HEK293T (cell line): ENCODE data around the gene TBC1D24.
A peak's percentile ranks its signal among the peaks of the same experiment; 100 is the strongest.

Experiments used
- BHLHE40 ChIP-seq: fragments of 450-650 bp; IDR thresholded peaks from 2 replicates; pipeline ENCODE4 v1.6.1; 2016; ENCODE audit warnings: mild to moderate bottlenecking, moderate library complexity, borderline replicate concordance
- FOXK2 ChIP-seq: fragments of 450-650 bp; IDR thresholded peaks from 2 replicates; pipeline ENCODE4 v1.6.1; 2016; ENCODE audit warnings: mild to moderate bottlenecking
- FOXM1 ChIP-seq: fragments of 450-650 bp; IDR thresholded peaks from 2 replicates; pipeline ENCODE4 v1.6.1; 2017; ENCODE audit warnings: mild to moderate bottlenecking, borderline replicate concordance
- L3MBTL2 ChIP-seq: fragments of 450-650 bp; conservative IDR thresholded peaks from 2 replicates; pipeline ENCODE4 v1.6.1; 2016; ENCODE audit warnings: mild to moderate bottlenecking
- SP1 ChIP-seq: fragments of 450-650 bp; IDR thresholded peaks from 2 replicates; pipeline ENCODE4 v1.6.1; 2017
- ZNF384 ChIP-seq: fragments of 450-650 bp; IDR thresholded peaks from 2 replicates; pipeline ENCODE4 v1.6.1; 2016

GRCh38 chr16:2460391-2460713 is 14.6 kb upstream of the TBC1D24 start:
- TF ChIP-seq FOXK2 (no peak), FOXM1 (no peak), L3MBTL2 (0 out of 2 replicates have a peak, but pooled peaks have one; percentile 11), BHLHE40 (no peak), SP1 (no peak), ZNF384 (no peak)
